PC-9 (cell line): ENCODE data around the gene ZNF792.

Experiments used
- CTCF ChIP-seq: fragments of 200-600 bp; sonication (generic); conservative IDR thresholded peaks from 2 replicates; pipeline ENCODE4 v1.6.1; 2017; ENCODE audit warnings: mixed run types, antibody characterized with exemption, mild to moderate bottlenecking, moderate library complexity
- EZH2 ChIP-seq: fragments of 200-600 bp; sonication (generic); IDR thresholded peaks from 2 replicates; pipeline ENCODE4 v1.8.0; 2017; ENCODE audit warnings: antibody characterized with exemption, low read depth

GRCh38 chr19:34962687-34963572 is 1.1 kb downstream of the ZNF792 start:
- TF ChIP-seq CTCF: no peak
- TF ChIP-seq EZH2: no peak
